ENCODE results near the gene METTL25B.

GRCh38 chr1:156746406-156746727, 18.1 kb downstream of the METTL25B start:
- TF ChIP-seq CTCF (IDR thresholded peaks at IDR 0.05), result no peak
- TF ChIP-seq EZH2 (IDR thresholded peaks at IDR 0.05; ENCODE audit: borderline replicate concordance, insufficient read depth, low read depth, low read length, poor library complexity, severe bottlenecking), result no peak

Measured in B cell (primary cell).